C1 segment of cervical spinal cord (tissue), 14 donors: Measurements from ENCODE around the gene SLC45A1.
A peak's percentile ranks its signal among the peaks of the same experiment; 100 is the strongest.

ENCODE experiments used
- DNase-seq, 14 donors: peaks; one replicate each; lab custom pipeline; 2025; lab: John Stamatoyannopoulos, UW

Gene SLC45A1

GRCh38 chr1:8352886-8353785 lies 35.2 kb downstream of the SLC45A1 start:
- no peak for DNase-seq

- peak in 1 of 14 donors; percentile 37 for DNase-seq
These were observed 36.1 kb downstream of the SLC45A1 start for GRCh38 chr1:8354038-8354437.

- no peak for DNase-seq
These were observed 37.7 kb downstream of the SLC45A1 start for GRCh38 chr1:8355439-8356255.

- DNase-seq, result no peak
These were observed 38.6 kb downstream of the SLC45A1 start for GRCh38 chr1:8356256-8357209.

GRCh38 chr1:8357329-8358101 lies 39.6 kb downstream of the SLC45A1 start:
- no peak for DNase-seq

- no peak for DNase-seq
These were observed 40.5 kb downstream of the SLC45A1 start for GRCh38 chr1:8358241-8358896.

GRCh38 chr1:8358897-8359616 lies 41.1 kb downstream of the SLC45A1 start:
- DNase-seq, result peak in 1 of 14 donors; percentile 33

GRCh38 chr1:8359617-8360481 lies 41.9 kb downstream of the SLC45A1 start:
- no peak for DNase-seq

- no peak for DNase-seq
These were observed 42.7 kb downstream of the SLC45A1 start for GRCh38 chr1:8360493-8361197.

- no peak for DNase-seq
These were observed 43.4 kb downstream of the SLC45A1 start for GRCh38 chr1:8361198-8361849.

- no peak for DNase-seq
These were observed 44.8 kb downstream of the SLC45A1 start for GRCh38 chr1:8362701-8363101.

- no peak for DNase-seq
These were observed 45.4 kb downstream of the SLC45A1 start for GRCh38 chr1:8363186-8363766.

GRCh38 chr1:8363767-8364301 lies 45.9 kb downstream of the SLC45A1 start:
- DNase-seq, result peak in 1 of 14 donors; percentile 12

- DNase-seq, result no peak
These were observed 46.9 kb downstream of the SLC45A1 start for GRCh38 chr1:8364528-8365442.

- DNase-seq, result no peak
These were observed 47.9 kb downstream of the SLC45A1 start for GRCh38 chr1:8365661-8366362.
